ENCODE data around the gene OLFM2.

DNA sequence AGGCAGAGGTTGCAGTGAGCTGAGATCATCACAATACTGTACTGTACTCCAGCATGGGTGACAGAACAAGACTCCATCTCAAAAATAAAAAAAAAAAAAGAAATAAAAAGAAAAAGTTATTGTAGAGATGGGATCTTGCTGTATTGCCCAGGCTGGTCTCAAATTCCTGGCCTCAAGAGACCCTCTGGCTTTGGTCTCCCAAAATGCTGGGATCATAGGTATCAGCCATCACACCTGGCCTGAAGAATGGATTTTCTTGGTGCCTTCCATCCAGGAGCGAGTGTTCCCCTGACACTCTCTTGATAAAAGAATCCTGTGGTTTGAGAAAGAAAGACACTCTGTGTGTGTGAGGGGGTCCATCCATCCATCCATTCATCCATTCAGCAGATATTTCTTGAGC is 4.7 kb downstream of the OLFM2 start:
- TF ChIP-seq POLR2AphosphoS5 (IDR thresholded peaks at IDR 0.05; ENCODE audit: borderline replicate concordance, low read depth, low read length) (no peak), EZH2 (IDR thresholded peaks at IDR 0.05) (no peak), FOXP2 (optimal IDR thresholded peaks at IDR 0.05; ENCODE audit: control extremely low read depth, extremely low read length, insufficient read depth) (no peak)
